Endothelial cell of umbilical vein (primary cell): ENCODE measurements around the gene VIL1. TPM values are rescaled to one million over a fixed set of nuclear protein-coding genes. Genes with fewer than 3 reads are reported as not detected.

Source experiments
- BruUV-seq: library from RNA; stranded (reverse); fragments of 400-500 nt; replicated peaks from 2 replicates; lab custom pipeline; 2021; lab: Mats Ljungman, UMichigan
- CTCF ChIA-PET: fragments of 300-600, 350-600 bp; sonication (Branson Sonifier 250); formaldehyde crosslinking; loops from one replicate; lab custom pipeline; 2021; ENCODE audit warnings: antibody characterized with exemption, inconsistent platforms; lab: Charles Lee
- POLR2A ChIA-PET: fragments of 300-600, 350-600 bp; sonication (Branson Sonifier 250); formaldehyde crosslinking; loops from one replicate; lab custom pipeline; 2021; ENCODE audit warnings: antibody characterized with exemption, inconsistent platforms; lab: Charles Lee
- DNase-seq: peaks from one replicate; pipeline ENCODE4 v3.0.0-alpha.2; 2011; ENCODE audit warnings: low read depth, low spot score
- FAIRE-seq: peaks from 2 replicates; lab custom pipeline; 2011; peaks lifted over from hg19 to GRCh38; lab: Jason Lieb, UNC
- H2AFZ ChIP-seq: 2 replicates; pipeline ENCODE4 v1.6.0; 2012; ENCODE audit warnings: low read depth, low read length, control low read depth, inconsistent platforms
- H3K27ac ChIP-seq: 2 replicates; pipeline ENCODE4 v1.5.1; 2011; ENCODE audit warnings: low read depth, mild to moderate bottlenecking, control low read depth, low read length, moderate library complexity; ENCODE audit not compliant: insufficient read depth
- H3K27me3 ChIP-seq, 2 experiments: 2 replicates each; pipeline versions ENCODE4 v1.6.0 to v1.6.1; 2011; ENCODE audit warnings: low read length in 2 of 2, mixed read lengths in 1 of 2; ENCODE audit not compliant: control insufficient read depth in 2 of 2, insufficient read depth in 2 of 2
- H3K36me3 ChIP-seq, 2 experiments: 2 replicates in 1 of 2; 3 replicates in 1 of 2; pipeline ENCODE4 v1.5.1; 2011; ENCODE audit warnings: low read length in 2 of 2, mild to moderate bottlenecking in 1 of 2, moderate library complexity in 1 of 2; ENCODE audit not compliant: control insufficient read depth in 2 of 2, insufficient read depth in 2 of 2; ENCODE audit errors: extremely low read depth in 1 of 2
- H3K4me1 ChIP-seq: 3 replicates; pipeline ENCODE4 v1.5.1; 2011; ENCODE audit warnings: mild to moderate bottlenecking, low read length; ENCODE audit not compliant: control insufficient read depth, insufficient read depth; ENCODE audit errors: extremely low read depth
- H3K4me2 ChIP-seq: 2 replicates; pipeline ENCODE4 v1.6.1; 2011; ENCODE audit warnings: low read length, control low read depth, mixed read lengths; ENCODE audit not compliant: insufficient read depth
- H3K4me3 ChIP-seq, 3 experiments: fragments of 200-600 bp in 1 of 3; sonication (generic), shearing (Covaris generic) in 1 of 3; replicated peaks in 1 of 3; 2 replicates each; pipeline ENCODE4 v1.5.1; 2011 to 2016; ENCODE audit warnings: control low read depth in 3 of 3, low read length in 3 of 3, mild to moderate bottlenecking in 2 of 3, inconsistent platforms in 1 of 3, low read depth in 1 of 3, moderate library complexity in 1 of 3; ENCODE audit not compliant: insufficient read depth in 1 of 3
- H3K79me2 ChIP-seq: 2 replicates; pipeline ENCODE4 v1.6.0; 2012; ENCODE audit warnings: low read length, inconsistent platforms; ENCODE audit not compliant: control insufficient read depth, insufficient read depth
- H3K9ac ChIP-seq: replicated peaks from 2 replicates; pipeline ENCODE3; 2011; ENCODE audit warnings: low read length, control low read depth; ENCODE audit not compliant: insufficient read depth; ENCODE audit errors: extremely low read depth
- H3K9me1 ChIP-seq: replicated peaks from 3 replicates; pipeline ENCODE4 v1.6.0; 2011; ENCODE audit warnings: mild to moderate bottlenecking, low read length; ENCODE audit not compliant: control insufficient read depth, insufficient read depth; ENCODE audit errors: extremely low read depth
- H3K9me3 ChIP-seq: replicated peaks from 2 replicates; pipeline ENCODE4 v1.5.1; 2012; ENCODE audit warnings: low read length, inconsistent platforms; ENCODE audit not compliant: control insufficient read depth, insufficient read depth
- H4K20me1 ChIP-seq: replicated peaks from 2 replicates; pipeline ENCODE3; 2011; ENCODE audit warnings: mild to moderate bottlenecking, low read length; ENCODE audit not compliant: control insufficient read depth, insufficient read depth; ENCODE audit errors: extremely low read depth
- CTCF ChIP-seq, 2 donors: IDR thresholded peaks; 1 replicate in 1 of 2; 2 replicates in 1 of 2; pipeline ENCODE4 v1.5.1; 2011; ENCODE audit warnings: low read length in 2 of 2, mild to moderate bottlenecking in 2 of 2, moderate library complexity in 2 of 2, control low read depth in 1 of 2, inconsistent platforms in 1 of 2, low read depth in 1 of 2; ENCODE audit not compliant: insufficient read depth in 1 of 2; ENCODE audit errors: extremely low read depth in 1 of 2
- EZH2 ChIP-seq: IDR thresholded peaks from 2 replicates; pipeline ENCODE4 v1.6.1; 2012; ENCODE audit warnings: borderline replicate concordance, low read depth, mild to moderate bottlenecking, moderate library complexity, low read length, inconsistent platforms; ENCODE audit not compliant: severe bottlenecking
- FOS ChIP-seq: IDR thresholded peaks from 2 replicates; pipeline ENCODE4 v1.6.1; 2011; ENCODE audit warnings: mild to moderate bottlenecking, low read length, moderate library complexity, borderline replicate concordance; ENCODE audit not compliant: insufficient read depth
- GATA2 ChIP-seq: IDR thresholded peaks from 2 replicates; pipeline ENCODE4 v1.7.0; 2011; ENCODE audit warnings: low read depth, mild to moderate bottlenecking, moderate library complexity, mixed read lengths, low read length; ENCODE audit not compliant: insufficient read length, insufficient read depth
- JUN ChIP-seq: IDR thresholded peaks from 2 replicates; pipeline ENCODE4 v1.6.1; 2011; ENCODE audit warnings: borderline replicate concordance, low read depth; ENCODE audit not compliant: insufficient read length, insufficient read depth
- MYC ChIP-seq: IDR thresholded peaks from one replicate; pipeline ENCODE4 v1.6.1; 2011; ENCODE audit warnings: mild to moderate bottlenecking, low read depth, low read length
- POLR2A ChIP-seq: IDR thresholded peaks from 2 replicates; pipeline ENCODE4 v1.6.1; 2012; ENCODE audit warnings: low read depth, mild to moderate bottlenecking, control low read depth, low read length
- POLR2AphosphoS5 ChIP-seq: IDR thresholded peaks from 2 replicates; pipeline ENCODE4 v1.6.1; 2012; ENCODE audit warnings: low read depth, mild to moderate bottlenecking, control low read depth, low read length, moderate library complexity; ENCODE audit not compliant: insufficient read depth
- dilution Hi-C: fragments of 300-500 bp; cut with MboI; formaldehyde crosslinking; loops from one replicate; pipeline ENCODE4 v1.15.0; 2019; ENCODE audit warnings: low sequenced_read_pairs; ENCODE audit not compliant: extremely low pct_ligation_motif_present
- intact Hi-C: fragments of 100-400 bp; cut with micrococcal nuclease; formaldehyde crosslinking; loops from one replicate; pipeline ENCODE4 v1.10.0; 2022
- polyA plus RNA-seq, 4 experiments: library from polyadenylated mRNA; depleted of rRNA in 3 of 4; stranded (reverse) in 3 of 4; unstranded in 1 of 4; fragments of >200 nt; gene quantifications; 2 replicates each; pipeline versions ENCODE4 v1.2.1 to v1.2.3, GENCODE V29; 2011 to 2012; ENCODE audit warnings: missing spikeins in 1 of 4
- total RNA-seq: library from RNA; stranded (reverse); gene quantifications from 2 replicates; pipeline ENCODE4 v1.2.3, GENCODE V29; 2021
- TF ChIP-seq, protein P1 (sequence below): IDR thresholded peaks from 2 replicates; pipeline ENCODE4 v1.6.1; 2011; ENCODE audit not compliant: insufficient read depth, insufficient read length

VIL1 gene
- total and polyA plus RNA-seq, 2 donors (not counting 3 experiments of a cell fraction or from before 2014, with no cell fraction given) = not detected

DNA sequence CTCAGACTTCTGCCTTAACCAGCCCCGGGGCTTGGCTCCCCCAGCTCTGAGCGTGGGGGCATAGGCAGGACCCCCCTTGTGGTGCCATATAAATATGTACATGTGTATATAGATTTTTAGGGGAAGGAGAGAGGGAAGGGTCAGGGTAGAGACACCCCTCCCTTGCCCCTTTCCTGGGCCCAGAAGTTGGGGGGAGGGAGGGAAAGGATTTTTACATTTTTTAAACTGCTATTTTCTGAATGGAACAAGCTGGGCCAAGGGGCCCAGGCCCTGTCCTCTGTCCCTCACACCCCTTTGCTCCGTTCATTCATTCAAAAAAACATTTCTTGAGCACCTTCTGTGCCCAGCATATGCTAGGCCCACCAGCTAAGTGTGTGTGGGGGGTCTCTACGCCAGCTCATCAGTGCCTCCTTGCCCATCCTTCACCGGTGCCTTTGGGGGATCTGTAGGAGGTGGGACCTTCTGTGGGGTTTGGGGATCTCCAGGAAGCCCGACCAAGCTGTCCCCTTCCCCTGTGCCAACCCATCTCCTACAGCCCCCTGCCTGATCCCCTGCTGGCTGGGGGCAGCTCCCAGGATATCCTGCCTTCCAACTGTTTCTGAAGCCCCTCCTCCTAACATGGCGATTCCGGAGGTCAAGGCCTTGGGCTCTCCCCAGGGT is 13.7 kb upstream of the VIL1 start:
- dilution Hi-C loops (no loop called here), intact Hi-C loops (loop anchor here (5.0 kb wide), 2 partner anchors 178 to 442 kb away; no protein-coding TSS in a partner anchor)
- no peaks in the 10 kb centered on the region for H3K27me3 ChIP-seq
- no peak overlapping the region for H2AFZ ChIP-seq
- BruUV-seq = TSS peak; percentile 29
- no peak for DNase-seq
- H3K36me3 ChIP-seq = peaks cover 0 to 24% of the 10 kb centered on the region in 2 experiments
- no peak for FAIRE-seq
- no peak overlapping the region for H3K4me3 ChIP-seq
- H4K20me1 ChIP-seq = no peaks in the 10 kb centered on the region
- H3K79me2 ChIP-seq = peaks cover 19% of the 10 kb centered on the region
- peak overlapping the region; percentile 38 for H3K27ac ChIP-seq
- H3K9me3 ChIP-seq = no peaks in the 10 kb centered on the region
- POLR2A ChIA-PET = no interaction called here
- TF ChIP-seq EZH2 (no peak), POLR2AphosphoS5 (no peak), MYC (no peak), JUN (no peak), GATA2 (no peak), POLR2A (no peak), CTCF (IDR thresholded peaks at IDR 0.05; ENCODE audit: extremely low read depth in 1 of 2, insufficient read depth in 1 of 2, low read depth in 1 of 2, low read length in 2 of 2) (no peak), FOS (no peak)
- TF ChIP-seq, protein P1, sequence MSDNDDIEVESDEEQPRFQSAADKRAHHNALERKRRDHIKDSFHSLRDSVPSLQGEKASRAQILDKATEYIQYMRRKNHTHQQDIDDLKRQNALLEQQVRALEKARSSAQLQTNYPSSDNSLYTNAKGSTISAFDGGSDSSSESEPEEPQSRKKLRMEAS = no peak
- no peak overlapping the region for H3K9ac ChIP-seq
- no peak overlapping the region for H3K4me2 ChIP-seq
- H3K9me1 ChIP-seq = no peaks in the 10 kb centered on the region
- CTCF ChIA-PET = interaction anchor here (0.9 to 3.9 kb wide), 5 partner anchors 9 to 110 kb away, joined by 3 to 14 read pairs (median 3); no protein-coding TSS in a partner anchor
- H3K4me1 ChIP-seq = peaks cover 26% of the 10 kb centered on the region
